HG02678 (cell line): Measurements from ENCODE around the gene HPGDS.
"Not testable (repeated sequence)": the region's sequence is repeated elsewhere in the genome, so short reads cannot be mapped to it uniquely, and the experiment has no call there.

ENCODE experiments used
- ATAC-seq: cut with Tn5 transposase; IDR thresholded peaks from one replicate; pipeline ENCODE4 v1.9.1; 2021; ENCODE audit warnings: mild to moderate bottlenecking, moderate library complexity; ENCODE audit not compliant: unreplicated experiment

Gene HPGDS

GRCh38 chr4:94358101-94358500, 15.5 kb upstream of the HPGDS start:
- ATAC-seq = no peak

GRCh38 chr4:94357624-94358023, 15.0 kb upstream of the HPGDS start:
- no peak for ATAC-seq

- no peak for ATAC-seq
Measured at GRCh38 chr4:94356444-94356843, 13.8 kb upstream of the HPGDS start.

GRCh38 chr4:94354474-94354896, 11.8 kb upstream of the HPGDS start:
- ATAC-seq = no peak

GRCh38 chr4:94352996-94353395, 10.4 kb upstream of the HPGDS start:
- no peak for ATAC-seq

GRCh38 chr4:94352163-94352562, 9.5 kb upstream of the HPGDS start:
- no peak for ATAC-seq

- ATAC-seq = no peak
Measured at GRCh38 chr4:94351319-94351718, 8.7 kb upstream of the HPGDS start.

- no peak for ATAC-seq
Measured at GRCh38 chr4:94350095-94350494, 7.5 kb upstream of the HPGDS start.

GRCh38 chr4:94349193-94349592, 6.6 kb upstream of the HPGDS start:
- no peak for ATAC-seq

- no peak for ATAC-seq
Measured at GRCh38 chr4:94348666-94349065, 6.0 kb upstream of the HPGDS start.

- ATAC-seq = no peak
Measured at GRCh38 chr4:94346541-94346940, 3.9 kb upstream of the HPGDS start.

GRCh38 chr4:94345969-94346368, 3.3 kb upstream of the HPGDS start:
- ATAC-seq = no peak

- ATAC-seq = no peak
Measured at GRCh38 chr4:94345266-94345665, 2.6 kb upstream of the HPGDS start.

- ATAC-seq = no peak
Measured at GRCh38 chr4:94344457-94344856, 1.8 kb upstream of the HPGDS start.

- ATAC-seq = no peak
Measured at GRCh38 chr4:94341481-94342370, 910 bp downstream of the HPGDS start.

- ATAC-seq = no peak
Measured at GRCh38 chr4:94339779-94340178, 2.9 kb downstream of the HPGDS start.

GRCh38 chr4:94338681-94339351, 3.8 kb downstream of the HPGDS start:
- no peak for ATAC-seq

- not testable (repeated sequence) for ATAC-seq
Measured at GRCh38 chr4:94336791-94337190, 5.8 kb downstream of the HPGDS start.

- no peak for ATAC-seq
Measured at GRCh38 chr4:94336303-94336702, 6.3 kb downstream of the HPGDS start.

GRCh38 chr4:94334962-94335361, 7.7 kb downstream of the HPGDS start:
- ATAC-seq = no peak

- no peak for ATAC-seq
Measured at GRCh38 chr4:94334476-94334875, 8.2 kb downstream of the HPGDS start.

GRCh38 chr4:94333866-94334265, 8.8 kb downstream of the HPGDS start:
- ATAC-seq = no peak
